ENCODE results near the gene ZBTB42. TPM values are rescaled to one million over a fixed set of nuclear protein-coding genes. Genes with fewer than 3 reads are reported as not detected.

Gene ZBTB42
- total RNA-seq, 1 experiment from 2014 or later, result 6.1 TPM

DNA sequence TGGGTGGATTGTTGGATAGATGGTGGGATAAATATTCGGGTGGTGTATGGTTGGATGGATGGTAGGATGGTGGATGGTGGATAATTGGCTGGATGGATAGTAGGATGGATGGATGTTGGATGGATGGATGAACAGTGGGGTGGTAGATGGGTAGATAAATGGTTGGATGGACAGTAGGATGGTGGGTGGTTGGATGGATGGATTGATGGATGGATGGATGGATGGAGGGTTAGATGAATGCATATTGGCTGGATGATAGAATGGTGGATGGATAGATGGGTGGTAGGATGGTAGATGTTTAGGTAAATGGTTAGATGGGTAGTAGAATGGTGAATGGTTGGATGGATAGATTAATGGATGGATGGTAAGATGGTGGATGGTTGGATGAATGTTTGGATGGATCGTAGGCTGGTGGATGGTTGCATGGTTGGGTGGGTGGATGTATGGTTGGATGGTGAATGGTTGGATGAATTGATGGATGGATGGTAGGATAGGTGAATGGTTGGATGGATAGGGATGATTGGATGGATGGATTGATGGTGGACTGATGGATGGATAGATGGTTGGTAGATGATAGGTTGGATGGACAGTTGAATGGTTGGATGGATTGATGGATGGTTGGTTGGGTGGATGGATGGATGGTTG, 23.6 kb downstream of the ZBTB42 start:
- H3K56ac ChIP-seq (ENCODE audit: insufficient read length, low read depth, low read length), result no peak overlapping the region
- H2BK5ac ChIP-seq (ENCODE audit: insufficient read length, low read length), result no peak overlapping the region
- H3T11ph ChIP-seq (ENCODE audit: low read length), result no peak overlapping the region
- H3K79me1 ChIP-seq (ENCODE audit: insufficient read depth, low read depth, low read length, poor library complexity, severe bottlenecking), result no peaks in the 10 kb centered on the region
- H3K4me1 ChIP-seq (ENCODE audit: insufficient read depth, low read length), result no peaks in the 10 kb centered on the region
- peak overlapping the region; percentile 2 to 93; a peak in 4 of 5 replicates for H3K4me3 Mint-ChIP-seq
- H2BK120ac ChIP-seq (ENCODE audit: low read depth, low read length, poor library complexity, severe bottlenecking), result no peak overlapping the region
- no peaks in the 10 kb centered on the region for H3K79me2 ChIP-seq (ENCODE audit: insufficient read depth, low read length)
- H2BK15ac ChIP-seq (ENCODE audit: low read depth, low read length), result no peak overlapping the region
- DNase-seq, result no peak
- H3K4ac ChIP-seq (ENCODE audit: low read depth, low read length), result no peak overlapping the region
- no peak overlapping the region for H2AFZ ChIP-seq (ENCODE audit: low read length)
- no peaks in the 10 kb centered on the region for H3K9me3 ChIP-seq (ENCODE audit: control insufficient read depth, low read depth, low read length)
- 100% methylated on average over 2 of the region's 2 CpGs for WGBS (ENCODE audit: extremely low coverage, insufficient read length, low lambda C conversion rate)
- H2BK12ac ChIP-seq (ENCODE audit: insufficient read length, low read depth, low read length), result no peak overlapping the region
- no peak overlapping the region for H3K9ac ChIP-seq (ENCODE audit: extremely low read depth, insufficient read length, low read length)
- H3K14ac ChIP-seq (ENCODE audit: insufficient read depth, low read length), result no peak overlapping the region
- H3K9me3 Mint-ChIP-seq, result peaks cover 10 to 12% of the 10 kb centered on the region in 2 experiments
- no peak overlapping the region for H2AK5ac ChIP-seq (ENCODE audit: insufficient read length, low read length)
- H3K23me2 ChIP-seq (ENCODE audit: insufficient read length, low read depth, low read length, poor library complexity, severe bottlenecking), result peaks cover 15% of the 10 kb centered on the region
- H2BK20ac ChIP-seq (ENCODE audit: low read depth, low read length, poor library complexity, severe bottlenecking), result no peak overlapping the region
- no peak overlapping the region for H4K5ac ChIP-seq (ENCODE audit: insufficient read length, low read depth, low read length)
- H4K91ac ChIP-seq (ENCODE audit: insufficient read length, low read depth, low read length), result no peak overlapping the region
- H3K4me1 Mint-ChIP-seq, result peaks cover 15 to 21% of the 10 kb centered on the region in 2 experiments
- TF ChIP-seq, protein P1, sequence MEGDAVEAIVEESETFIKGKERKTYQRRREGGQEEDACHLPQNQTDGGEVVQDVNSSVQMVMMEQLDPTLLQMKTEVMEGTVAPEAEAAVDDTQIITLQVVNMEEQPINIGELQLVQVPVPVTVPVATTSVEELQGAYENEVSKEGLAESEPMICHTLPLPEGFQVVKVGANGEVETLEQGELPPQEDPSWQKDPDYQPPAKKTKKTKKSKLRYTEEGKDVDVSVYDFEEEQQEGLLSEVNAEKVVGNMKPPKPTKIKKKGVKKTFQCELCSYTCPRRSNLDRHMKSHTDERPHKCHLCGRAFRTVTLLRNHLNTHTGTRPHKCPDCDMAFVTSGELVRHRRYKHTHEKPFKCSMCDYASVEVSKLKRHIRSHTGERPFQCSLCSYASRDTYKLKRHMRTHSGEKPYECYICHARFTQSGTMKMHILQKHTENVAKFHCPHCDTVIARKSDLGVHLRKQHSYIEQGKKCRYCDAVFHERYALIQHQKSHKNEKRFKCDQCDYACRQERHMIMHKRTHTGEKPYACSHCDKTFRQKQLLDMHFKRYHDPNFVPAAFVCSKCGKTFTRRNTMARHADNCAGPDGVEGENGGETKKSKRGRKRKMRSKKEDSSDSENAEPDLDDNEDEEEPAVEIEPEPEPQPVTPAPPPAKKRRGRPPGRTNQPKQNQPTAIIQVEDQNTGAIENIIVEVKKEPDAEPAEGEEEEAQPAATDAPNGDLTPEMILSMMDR (conservative IDR thresholded peaks at IDR 0.05), result no peak
- no peak overlapping the region for H4K8ac ChIP-seq (replicated peaks; ENCODE audit: insufficient read length, low read depth, low read length)
- H3K27ac ChIP-seq (ENCODE audit: insufficient read length, low read depth, low read length), result no peak overlapping the region
- H3K18ac ChIP-seq (ENCODE audit: insufficient read length, low read depth, low read length), result no peak overlapping the region
- peaks cover 0 to 6% (median 5%) of the 10 kb centered on the region in 3 experiments; a peak in 5 of 7 replicates for H3K36me3 Mint-ChIP-seq (ENCODE audit: insufficient read depth in 1 of 3, low read depth in 3 of 3)
- H3K27ac Mint-ChIP-seq, result no peak overlapping the region
- peaks cover 8% of the 10 kb centered on the region; the same call in 1 of the 2 replicates for H3K27me3 ChIP-seq (ENCODE audit: insufficient read depth, low read length)
- H4K20me1 ChIP-seq (ENCODE audit: control insufficient read depth, insufficient read depth, insufficient read length), result no peaks in the 10 kb centered on the region
- H3K27me3 Mint-ChIP-seq (ENCODE audit: low read depth), result peaks cover 37% of the 10 kb centered on the region
- H3K23ac ChIP-seq (ENCODE audit: insufficient read length, low read depth, low read length), result no peak overlapping the region
- H3K4me2 ChIP-seq (ENCODE audit: insufficient read depth, insufficient read length, low read length), result no peak overlapping the region
